SKM-1 (cell line): ENCODE measurements around the gene TXNDC15.

Experiments
- DNase-seq: peaks from one replicate; lab custom pipeline; 2025; ENCODE audit not compliant: unreplicated experiment; lab: John Stamatoyannopoulos, UW

The TXNDC15 gene

DNA sequence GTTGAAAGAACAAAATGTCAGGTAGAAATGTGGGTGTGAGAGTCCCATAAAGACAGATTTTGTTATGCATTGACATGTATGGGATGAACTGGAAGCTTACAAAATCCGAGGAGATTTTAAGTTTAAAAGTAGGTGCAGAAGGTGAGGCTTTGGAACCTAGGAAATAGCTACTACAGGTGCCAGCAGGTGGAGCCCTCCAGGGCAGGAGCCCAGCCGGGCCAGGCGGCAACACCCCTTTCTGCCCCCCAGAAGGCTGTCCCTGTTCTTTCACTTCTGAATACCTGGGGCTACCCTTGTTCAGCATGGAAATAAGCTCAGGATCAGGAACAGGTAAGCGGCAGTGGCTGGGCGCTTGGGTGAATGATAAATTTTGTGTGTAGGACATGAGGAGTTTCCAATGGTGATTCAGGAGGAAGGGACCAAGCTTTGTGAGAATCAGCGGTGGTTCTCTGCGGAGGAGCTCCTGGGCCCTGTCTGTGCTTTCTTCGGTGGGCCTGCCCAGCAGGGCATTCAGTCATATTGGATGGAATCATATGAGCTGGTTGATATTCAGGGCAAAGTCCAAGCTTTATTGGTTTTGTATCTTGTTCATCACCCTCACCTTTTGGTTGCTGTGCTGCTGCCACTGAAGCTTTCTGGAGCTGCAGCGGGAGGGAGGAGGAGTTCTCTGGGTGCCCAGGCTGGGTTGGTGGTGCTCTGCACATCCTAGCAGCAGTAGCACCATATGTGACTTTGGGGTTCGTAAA, 43.1 kb downstream of the TXNDC15 start:
- no peak for DNase-seq

DNA sequence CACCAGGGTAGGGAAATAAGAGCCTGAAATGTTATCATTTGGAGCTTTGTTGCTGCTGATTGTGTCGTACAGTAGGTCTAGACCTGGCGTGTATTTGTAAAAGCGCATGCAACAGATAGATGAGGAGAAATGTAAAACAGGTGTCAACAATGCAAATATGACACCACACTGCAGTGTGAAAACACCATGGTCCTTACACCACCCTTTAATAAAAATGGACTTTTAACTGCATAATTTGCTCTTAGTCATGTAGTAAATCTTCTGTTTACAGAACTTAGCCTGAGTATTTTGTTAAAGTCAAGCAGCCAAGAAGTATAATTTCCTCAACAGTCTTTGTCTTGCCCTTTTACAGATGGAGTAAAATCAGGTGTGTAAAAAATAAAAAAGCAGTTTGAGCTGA, 44.7 kb downstream of the TXNDC15 start:
- DNase-seq, result no peak

DNA sequence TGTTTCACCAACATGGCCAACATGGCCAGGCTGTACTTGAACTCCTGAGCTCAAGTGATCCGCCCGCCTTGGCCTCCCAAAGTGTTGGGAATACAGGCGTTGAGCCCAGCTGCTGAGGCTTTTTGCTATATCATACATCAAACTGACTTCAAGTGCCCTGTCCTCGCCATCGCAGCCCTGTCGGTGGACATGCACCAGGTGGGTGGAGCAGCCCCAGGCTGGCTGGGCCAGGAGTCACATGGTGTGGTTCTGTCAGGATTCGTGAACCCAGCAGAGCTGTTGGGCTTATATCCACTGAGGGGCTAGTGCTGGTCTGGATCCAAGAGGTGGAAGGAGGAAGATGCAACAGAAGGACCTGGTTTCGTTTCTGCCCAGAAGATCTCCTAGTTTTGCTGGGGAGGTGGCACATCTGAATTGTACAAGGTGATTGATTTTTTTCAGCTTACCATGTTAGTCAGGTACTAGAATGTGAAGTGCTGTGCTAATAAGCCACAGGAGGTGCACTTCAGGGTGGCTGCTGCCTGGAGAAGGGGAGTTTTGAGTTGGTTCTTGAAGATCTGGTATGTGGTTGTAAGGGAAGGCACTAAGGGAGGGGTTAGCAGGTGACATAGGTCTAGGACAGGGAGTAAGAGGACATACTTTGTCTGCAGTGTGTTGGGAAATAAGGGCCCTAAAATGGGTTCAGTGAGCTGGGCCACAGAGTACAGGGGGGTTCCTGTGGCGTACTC, 46.8 kb downstream of the TXNDC15 start:
- DNase-seq, result no peak

DNA sequence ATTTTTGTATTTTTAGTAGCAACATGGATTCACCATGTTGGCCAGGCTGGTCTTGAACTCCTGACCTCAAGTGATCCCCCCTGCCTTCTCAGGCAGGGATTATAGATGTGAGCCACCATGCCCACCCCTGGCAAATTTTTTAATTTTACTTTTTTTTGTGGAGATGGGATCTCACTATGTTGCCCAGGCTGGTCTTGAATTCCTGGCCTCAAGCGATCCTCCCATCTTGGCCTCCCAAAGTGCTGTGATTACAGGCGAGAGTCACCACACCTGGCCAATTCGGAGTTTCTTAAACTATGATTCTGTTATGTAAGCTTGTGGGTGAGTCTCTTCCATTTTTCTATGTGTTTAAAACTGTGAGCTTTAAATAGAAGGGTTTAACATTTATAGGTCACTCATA, 58.3 kb downstream of the TXNDC15 start:
- no peak for DNase-seq

DNA sequence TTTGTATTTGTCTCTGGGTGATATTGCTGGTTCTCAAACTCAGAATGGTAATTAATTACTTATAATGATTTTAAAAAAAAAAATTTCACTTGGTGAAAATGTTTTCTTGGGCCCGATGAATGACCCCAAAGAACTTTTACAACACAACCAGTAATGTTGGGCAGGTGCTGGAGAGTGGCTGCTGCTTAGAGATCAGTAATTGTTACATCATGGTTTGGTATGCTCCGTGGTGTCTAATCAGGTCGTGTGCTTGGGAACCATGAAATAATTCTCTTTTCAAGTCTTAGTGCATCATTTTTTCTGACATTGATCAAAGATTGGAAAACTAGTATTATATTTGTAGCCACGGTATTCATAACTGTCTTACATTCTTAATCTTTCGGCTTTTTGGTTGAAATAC, 60.0 kb downstream of the TXNDC15 start:
- no peak for DNase-seq

DNA sequence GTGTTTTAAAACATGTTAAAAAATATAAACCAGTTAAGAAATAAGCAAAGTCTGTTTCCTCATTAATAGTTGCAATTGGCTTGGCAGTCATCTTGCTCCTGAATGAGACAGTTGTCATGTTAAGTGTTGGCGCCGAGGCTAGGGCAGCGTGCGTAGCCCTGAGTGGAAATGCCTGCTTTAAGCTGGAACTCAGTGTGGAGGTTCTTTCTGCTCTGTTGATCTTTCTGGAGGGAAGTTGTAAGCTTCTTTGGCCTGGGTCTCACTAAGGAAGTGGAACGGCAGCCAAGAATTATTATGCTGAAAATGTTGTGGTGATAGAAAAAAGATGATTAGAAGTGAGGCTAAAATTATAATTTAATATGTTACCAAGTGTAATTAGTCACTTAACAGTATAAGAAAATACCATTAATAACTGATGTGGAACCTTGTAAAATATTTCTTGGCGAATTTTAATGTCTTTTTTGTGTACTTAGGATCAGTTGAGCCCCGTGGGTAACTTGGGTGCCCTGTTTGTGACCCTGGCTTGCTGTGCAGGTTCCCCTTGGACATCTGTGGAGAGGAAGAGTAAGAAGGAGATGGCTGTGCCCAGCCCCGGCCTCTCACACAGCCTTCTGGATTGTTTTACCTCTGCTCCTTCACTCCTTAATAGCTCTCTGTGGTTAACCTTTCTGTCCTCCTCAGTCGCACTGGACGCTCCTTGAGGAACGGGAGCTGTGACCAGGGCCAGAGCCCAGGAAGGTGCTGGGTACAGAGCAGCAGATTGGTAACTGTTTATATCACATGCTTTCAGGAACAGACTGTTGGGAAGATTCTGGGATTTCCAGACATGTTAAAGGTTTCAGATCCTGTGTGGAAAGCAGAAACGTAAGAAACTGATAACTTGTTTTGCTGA, 61.8 kb downstream of the TXNDC15 start:
- no peak for DNase-seq

DNA sequence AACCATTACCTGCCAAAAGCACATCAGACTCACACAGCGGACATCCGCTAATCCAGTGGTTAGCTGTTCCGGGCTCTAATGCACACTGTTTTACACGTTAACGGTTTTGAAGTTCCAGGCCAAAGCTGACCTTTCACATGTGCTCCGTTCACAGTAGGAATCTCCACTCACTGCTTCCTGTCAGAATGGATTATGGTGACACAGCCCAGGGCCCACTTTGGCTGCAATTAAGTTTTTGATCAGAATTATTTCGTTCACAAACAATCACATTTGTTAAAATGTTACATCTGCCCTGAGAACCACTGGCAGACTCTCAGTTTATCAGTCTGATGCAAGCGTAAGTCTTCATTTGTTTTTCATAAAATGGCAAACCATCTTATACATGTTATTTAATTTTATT, 63.4 kb downstream of the TXNDC15 start:
- no peak for DNase-seq

DNA sequence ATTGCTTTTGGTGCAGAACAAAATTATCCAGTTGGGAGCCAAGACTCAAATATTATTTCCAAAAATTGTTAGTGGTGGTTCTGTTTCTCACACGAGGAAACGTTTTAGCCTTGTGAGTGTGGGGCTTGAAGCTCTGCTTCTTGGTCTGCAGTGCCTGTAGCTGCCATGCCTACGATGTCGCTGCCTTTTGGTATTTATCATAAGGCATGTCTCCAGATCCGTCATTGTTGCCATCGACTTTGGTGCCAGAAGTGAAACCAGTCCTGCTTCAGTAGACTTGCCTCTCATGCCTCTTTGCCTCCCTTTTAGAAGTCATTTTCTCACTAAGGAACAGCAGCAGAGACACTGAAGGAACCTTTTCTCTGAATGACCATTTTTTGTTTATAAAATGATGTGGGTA, 63.9 kb downstream of the TXNDC15 start:
- no peak for DNase-seq

DNA sequence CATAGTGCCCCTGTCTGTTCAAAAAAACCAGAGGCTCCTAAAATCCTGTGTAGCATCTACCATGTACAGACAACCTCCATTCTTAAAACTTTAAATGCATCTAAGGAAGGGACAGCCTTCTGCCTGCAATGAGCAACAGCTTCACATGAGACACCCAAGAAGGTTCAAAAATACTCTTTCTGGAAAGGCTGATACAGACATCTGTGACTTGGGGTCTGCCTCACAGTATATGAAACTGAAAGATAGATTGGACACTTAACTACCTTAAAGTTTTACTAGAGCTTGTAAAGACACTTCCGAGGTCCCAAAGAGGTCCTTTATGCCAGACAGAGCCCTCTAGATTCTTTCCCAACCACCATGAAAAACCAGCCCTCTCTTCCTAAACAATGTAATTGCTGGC, 65.3 kb downstream of the TXNDC15 start:
- no peak for DNase-seq

DNA sequence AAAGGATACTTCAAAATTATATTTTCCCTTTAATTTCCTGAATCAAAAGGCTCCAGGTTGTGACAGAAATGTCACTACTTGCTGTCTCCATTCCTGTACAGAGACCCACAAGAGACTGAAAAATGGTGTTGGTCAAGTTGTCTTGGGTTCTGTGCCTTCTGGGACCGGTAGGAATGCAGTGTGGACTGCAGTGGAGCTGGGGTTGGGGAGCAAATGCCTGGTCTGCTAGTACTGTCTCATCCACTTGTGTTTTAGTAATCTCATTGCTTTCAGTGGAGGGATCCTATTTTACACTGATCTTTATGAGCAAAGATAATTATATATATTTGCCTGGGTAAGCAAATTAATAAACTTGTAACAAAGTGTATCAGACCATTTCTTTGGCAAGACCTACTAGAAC, 69.4 kb downstream of the TXNDC15 start:
- DNase-seq, result no peak

DNA sequence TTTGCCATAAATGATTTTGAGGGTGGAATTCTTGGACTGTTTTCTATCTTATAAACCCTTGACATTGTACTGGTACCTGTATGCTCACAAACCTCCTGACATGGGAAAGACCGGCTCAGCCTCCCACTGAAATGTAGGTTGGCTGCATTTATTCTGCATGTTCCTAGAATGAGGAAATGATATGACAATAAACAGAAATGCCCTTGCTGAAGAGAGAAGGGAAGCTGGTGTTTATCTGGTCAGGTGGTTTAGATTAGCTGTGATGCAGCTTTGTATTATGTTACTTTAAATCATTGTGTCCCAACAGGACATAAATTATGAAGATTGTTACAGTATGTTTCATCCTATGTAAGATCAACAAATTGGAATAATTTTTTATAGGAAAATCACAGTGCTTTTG, 70.5 kb downstream of the TXNDC15 start:
- no peak for DNase-seq

DNA sequence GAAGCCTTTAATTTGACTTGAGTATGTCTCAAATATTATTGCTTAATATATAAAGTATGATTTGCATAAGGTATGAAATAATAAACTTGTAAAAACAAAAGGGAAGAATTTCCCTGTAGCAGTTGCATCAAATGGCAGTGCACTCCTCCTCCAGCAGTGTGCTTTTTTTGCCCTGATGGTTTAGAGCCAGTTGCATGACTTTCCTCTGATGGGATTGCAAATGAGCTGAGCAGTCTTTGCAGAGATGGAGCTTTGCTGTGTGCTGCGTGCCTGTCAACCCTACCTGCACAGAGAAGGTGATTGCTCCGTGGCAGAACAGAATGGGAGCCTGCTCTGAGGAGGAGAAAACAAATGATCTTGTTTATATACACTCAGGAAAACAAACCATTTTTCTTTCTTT, 70.9 kb downstream of the TXNDC15 start:
- no peak for DNase-seq

DNA sequence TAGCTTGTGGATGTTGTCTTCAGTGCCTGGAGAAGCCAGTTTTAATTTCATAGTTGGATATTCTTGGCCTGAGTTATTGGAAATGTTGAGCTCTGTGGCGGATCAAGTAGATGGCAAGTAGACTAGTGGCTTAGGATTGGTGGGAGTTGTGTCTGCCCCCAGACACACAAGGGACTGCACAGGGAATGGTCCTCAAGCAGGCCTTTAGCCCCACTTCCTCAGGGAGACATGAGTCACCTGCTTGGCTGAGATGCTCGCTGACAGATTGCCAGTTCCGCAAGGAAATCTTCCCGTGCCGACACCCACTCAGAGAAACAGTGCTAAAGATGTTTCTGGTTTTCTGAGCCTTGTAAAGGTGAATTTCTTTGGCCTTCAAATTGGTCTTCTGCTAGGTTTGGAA, 74.7 kb downstream of the TXNDC15 start:
- DNase-seq, result no peak

DNA sequence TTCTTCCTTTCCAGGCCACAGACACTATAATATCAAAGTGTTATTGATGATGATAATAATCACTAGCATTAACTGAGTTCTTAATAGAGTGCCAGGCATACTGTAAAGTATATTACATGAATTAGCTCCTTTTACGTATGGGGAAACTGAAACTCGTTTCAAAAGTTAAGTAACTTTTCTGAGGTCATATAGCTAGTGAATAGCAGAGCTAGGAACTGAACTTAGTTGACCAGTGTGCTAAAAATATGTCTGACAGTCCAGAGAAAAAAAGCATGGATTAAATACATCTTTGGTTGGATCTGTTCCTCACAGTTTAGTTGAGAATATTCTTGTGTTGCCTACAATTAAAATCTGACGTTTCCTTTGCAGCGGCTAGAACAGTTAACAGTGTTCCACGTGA, 75.1 kb downstream of the TXNDC15 start:
- DNase-seq, result no peak
